GM18508 (cell line): ENCODE data around the gene SLC26A5.

Experiments
- ATAC-seq: cut with Tn5 transposase; IDR thresholded peaks from one replicate; pipeline ENCODE4 v1.9.1; 2021; ENCODE audit warnings: moderate number of reproducible peaks; ENCODE audit not compliant: insufficient read depth, unreplicated experiment

The SLC26A5 gene

GRCh38 chr7:103348959-103349358 is 97.0 kb downstream of the SLC26A5 start:
- ATAC-seq: no peak

GRCh38 chr7:103348452-103348851 is 97.6 kb downstream of the SLC26A5 start:
- ATAC-seq: no peak

- ATAC-seq: peak; percentile 51
Measured at GRCh38 chr7:103347507-103348267, 98.3 kb downstream of the SLC26A5 start, which contains the start of gene PSMC2. TSS of gene PSMC2 (plus strand) at chr7:103347643. CDS start at chr7:103347712, 69 bp downstream.

GRCh38 chr7:103346396-103346795 is 99.6 kb downstream of the SLC26A5 start:
- ATAC-seq: no peak

GRCh38 chr7:103344453-103345149 is 101.4 kb downstream of the SLC26A5 start, which contains the start of gene DNAJC2:
TSS of gene DNAJC2 (minus strand) at chr7:103344767. CDS start at chr7:103344622, 145 bp downstream.
- peak; percentile 37 for ATAC-seq

GRCh38 chr7:103343758-103344452 is 102.1 kb downstream of the SLC26A5 start:
- ATAC-seq: no peak

GRCh38 chr7:103343332-103343731 is 102.7 kb downstream of the SLC26A5 start:
- no peak for ATAC-seq

GRCh38 chr7:103341466-103341865 is 104.5 kb downstream of the SLC26A5 start:
- ATAC-seq: no peak

GRCh38 chr7:103338864-103339263 is 107.1 kb downstream of the SLC26A5 start:
- ATAC-seq: no peak

GRCh38 chr7:103336761-103337160 is 109.2 kb downstream of the SLC26A5 start:
- ATAC-seq: no peak

GRCh38 chr7:103325744-103326143 is 120.3 kb downstream of the SLC26A5 start:
- no peak for ATAC-seq
